ENCODE measurements around the gene ZNF469. TPM values are rescaled to one million over a fixed set of nuclear protein-coding genes. Genes with fewer than 3 reads are reported as not detected.

ZNF469 gene
- polyA plus RNA-seq, 1 donor from 2014 or later: not detected

DNA sequence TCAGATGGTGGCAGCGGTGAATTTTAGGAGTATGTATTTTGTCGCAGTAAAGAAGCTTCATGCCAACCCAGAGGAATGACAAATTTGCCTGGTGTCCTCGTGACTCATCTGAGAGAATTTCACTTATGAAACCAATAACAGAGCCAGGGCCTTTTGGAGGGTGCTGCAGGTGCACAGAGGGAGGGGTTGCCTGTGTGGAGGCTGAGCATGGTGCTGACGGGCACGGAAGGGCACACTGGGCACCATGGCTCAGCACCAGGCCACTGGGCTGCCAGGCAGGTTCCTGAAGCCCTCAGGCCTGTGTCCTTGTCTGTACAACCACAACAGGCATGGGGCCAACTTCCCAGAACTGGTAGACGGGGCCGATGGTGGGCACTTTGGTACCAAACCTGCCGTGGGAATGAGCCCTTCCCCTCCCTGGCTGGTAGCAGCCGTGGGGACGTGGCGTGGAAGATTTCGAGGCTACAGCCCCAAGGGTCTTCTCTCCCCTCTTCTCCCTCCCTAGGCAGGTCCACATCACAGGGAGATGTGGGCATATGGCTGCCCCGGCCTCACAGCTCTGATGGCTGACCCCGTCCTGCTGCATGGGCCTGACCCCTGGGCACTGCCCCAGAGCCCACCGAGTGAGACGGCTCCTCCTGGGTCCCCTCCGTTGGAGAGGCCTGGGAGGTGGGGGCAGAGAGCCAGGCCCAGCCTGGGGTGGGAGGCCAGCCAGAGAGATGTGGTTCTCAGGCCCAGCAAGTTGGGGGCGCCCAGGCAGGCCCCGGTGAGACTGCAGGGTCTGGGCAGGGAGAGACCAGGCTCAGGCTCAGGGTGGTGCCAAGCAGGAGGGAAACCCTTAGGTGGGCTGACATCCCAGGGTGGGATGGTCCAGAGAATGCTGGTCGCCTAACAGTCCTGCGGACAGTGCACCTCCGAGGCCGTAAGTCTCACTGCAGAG, 30.2 kb upstream of the ZNF469 start:
- Histone ChIP-seq H3K27me3 (ENCODE audit: insufficient read depth, low read depth, low read length) (no peaks in the 10 kb centered on the region), H3K36me3 (ENCODE audit: insufficient read depth, low read length) (no peaks in the 10 kb centered on the region), H3K79me2 (replicated peaks; ENCODE audit: insufficient read depth, low read length) (no peaks in the 10 kb centered on the region), H3K4me3 (ENCODE audit: low read length) (no peak overlapping the region), H3K4me2 (ENCODE audit: low read length) (no peak overlapping the region), H2AFZ (ENCODE audit: low read depth, low read length) (no peak overlapping the region), H3K27ac (ENCODE audit: low read length) (no peak overlapping the region), H3K9ac (ENCODE audit: low read length) (no peak overlapping the region), H3K9me2 (ENCODE audit: insufficient read depth, low read length) (no peaks in the 10 kb centered on the region), H3F3A (ENCODE audit: insufficient read depth, low read length, poor library complexity, severe bottlenecking) (no peaks in the 10 kb centered on the region), H3K9me3 (ENCODE audit: low read length) (no peaks in the 10 kb centered on the region), H4K20me1 (ENCODE audit: insufficient read depth) (no peaks in the 10 kb centered on the region)
- TF ChIP-seq EZH2 (IDR thresholded peaks at IDR 0.05; ENCODE audit: borderline replicate concordance, insufficient read depth, low read length, poor library complexity, severe bottlenecking) (no peak), SMC3 (conservative IDR thresholded peaks at IDR 0.05; ENCODE audit: poor library complexity) (no peak), RAD21 (conservative IDR thresholded peaks at IDR 0.05) (no peak), POLR2AphosphoS5 (IDR thresholded peaks at IDR 0.05) (no peak), TAF1 (IDR thresholded peaks at IDR 0.05; ENCODE audit: low read depth) (no peak), MXI1 (conservative IDR thresholded peaks at IDR 0.05; ENCODE audit: poor library complexity, severe bottlenecking) (no peak), EP300 (conservative IDR thresholded peaks at IDR 0.05; ENCODE audit: poor library complexity, severe bottlenecking) (no peak)
- TF ChIP-seq, protein P1, sequence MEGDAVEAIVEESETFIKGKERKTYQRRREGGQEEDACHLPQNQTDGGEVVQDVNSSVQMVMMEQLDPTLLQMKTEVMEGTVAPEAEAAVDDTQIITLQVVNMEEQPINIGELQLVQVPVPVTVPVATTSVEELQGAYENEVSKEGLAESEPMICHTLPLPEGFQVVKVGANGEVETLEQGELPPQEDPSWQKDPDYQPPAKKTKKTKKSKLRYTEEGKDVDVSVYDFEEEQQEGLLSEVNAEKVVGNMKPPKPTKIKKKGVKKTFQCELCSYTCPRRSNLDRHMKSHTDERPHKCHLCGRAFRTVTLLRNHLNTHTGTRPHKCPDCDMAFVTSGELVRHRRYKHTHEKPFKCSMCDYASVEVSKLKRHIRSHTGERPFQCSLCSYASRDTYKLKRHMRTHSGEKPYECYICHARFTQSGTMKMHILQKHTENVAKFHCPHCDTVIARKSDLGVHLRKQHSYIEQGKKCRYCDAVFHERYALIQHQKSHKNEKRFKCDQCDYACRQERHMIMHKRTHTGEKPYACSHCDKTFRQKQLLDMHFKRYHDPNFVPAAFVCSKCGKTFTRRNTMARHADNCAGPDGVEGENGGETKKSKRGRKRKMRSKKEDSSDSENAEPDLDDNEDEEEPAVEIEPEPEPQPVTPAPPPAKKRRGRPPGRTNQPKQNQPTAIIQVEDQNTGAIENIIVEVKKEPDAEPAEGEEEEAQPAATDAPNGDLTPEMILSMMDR (IDR thresholded peaks at IDR 0.05; ENCODE audit: poor library complexity, severe bottlenecking): no peak
- TF ChIP-seq, protein P2, sequence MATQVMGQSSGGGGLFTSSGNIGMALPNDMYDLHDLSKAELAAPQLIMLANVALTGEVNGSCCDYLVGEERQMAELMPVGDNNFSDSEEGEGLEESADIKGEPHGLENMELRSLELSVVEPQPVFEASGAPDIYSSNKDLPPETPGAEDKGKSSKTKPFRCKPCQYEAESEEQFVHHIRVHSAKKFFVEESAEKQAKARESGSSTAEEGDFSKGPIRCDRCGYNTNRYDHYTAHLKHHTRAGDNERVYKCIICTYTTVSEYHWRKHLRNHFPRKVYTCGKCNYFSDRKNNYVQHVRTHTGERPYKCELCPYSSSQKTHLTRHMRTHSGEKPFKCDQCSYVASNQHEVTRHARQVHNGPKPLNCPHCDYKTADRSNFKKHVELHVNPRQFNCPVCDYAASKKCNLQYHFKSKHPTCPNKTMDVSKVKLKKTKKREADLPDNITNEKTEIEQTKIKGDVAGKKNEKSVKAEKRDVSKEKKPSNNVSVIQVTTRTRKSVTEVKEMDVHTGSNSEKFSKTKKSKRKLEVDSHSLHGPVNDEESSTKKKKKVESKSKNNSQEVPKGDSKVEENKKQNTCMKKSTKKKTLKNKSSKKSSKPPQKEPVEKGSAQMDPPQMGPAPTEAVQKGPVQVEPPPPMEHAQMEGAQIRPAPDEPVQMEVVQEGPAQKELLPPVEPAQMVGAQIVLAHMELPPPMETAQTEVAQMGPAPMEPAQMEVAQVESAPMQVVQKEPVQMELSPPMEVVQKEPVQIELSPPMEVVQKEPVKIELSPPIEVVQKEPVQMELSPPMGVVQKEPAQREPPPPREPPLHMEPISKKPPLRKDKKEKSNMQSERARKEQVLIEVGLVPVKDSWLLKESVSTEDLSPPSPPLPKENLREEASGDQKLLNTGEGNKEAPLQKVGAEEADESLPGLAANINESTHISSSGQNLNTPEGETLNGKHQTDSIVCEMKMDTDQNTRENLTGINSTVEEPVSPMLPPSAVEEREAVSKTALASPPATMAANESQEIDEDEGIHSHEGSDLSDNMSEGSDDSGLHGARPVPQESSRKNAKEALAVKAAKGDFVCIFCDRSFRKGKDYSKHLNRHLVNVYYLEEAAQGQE (IDR thresholded peaks at IDR 0.05; ENCODE audit: borderline replicate concordance): no peak

DNA sequence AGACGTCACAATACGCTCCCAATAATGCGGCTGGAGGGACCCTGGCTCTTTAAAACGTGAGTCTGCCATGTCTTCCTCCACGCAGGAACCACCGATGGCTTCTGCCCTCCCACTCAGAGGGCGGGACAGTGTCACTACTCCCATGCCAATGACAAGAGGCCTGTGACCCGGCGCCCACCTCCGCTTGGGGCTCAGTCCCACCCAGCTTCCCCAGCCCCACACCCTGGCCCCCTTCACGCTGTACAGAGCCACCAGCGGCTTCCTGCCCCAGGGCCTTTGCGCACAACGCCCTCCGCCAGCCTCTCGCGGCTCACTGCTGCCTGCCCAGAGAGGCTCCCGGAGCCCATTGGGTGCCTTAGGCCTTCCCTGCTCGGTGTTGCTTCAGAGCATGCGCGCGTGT, 29.5 kb upstream of the ZNF469 start:
- Histone ChIP-seq H2AFZ (ENCODE audit: low read depth, low read length) (no peak overlapping the region), H3K4me2 (ENCODE audit: low read length) (no peak overlapping the region), H3K9ac (ENCODE audit: low read length) (no peak overlapping the region), H3K27ac (ENCODE audit: low read length) (no peak overlapping the region), H3K9me3 (ENCODE audit: low read length) (no peaks in the 10 kb centered on the region), H3K36me3 (ENCODE audit: insufficient read depth, low read length) (no peaks in the 10 kb centered on the region), H4K20me1 (ENCODE audit: insufficient read depth) (no peaks in the 10 kb centered on the region), H3K27me3 (ENCODE audit: insufficient read depth, low read depth, low read length) (no peaks in the 10 kb centered on the region), H3F3A (ENCODE audit: insufficient read depth, low read length, poor library complexity, severe bottlenecking) (no peaks in the 10 kb centered on the region), H3K79me2 (replicated peaks; ENCODE audit: insufficient read depth, low read length) (no peaks in the 10 kb centered on the region), H3K4me3 (ENCODE audit: low read length) (no peak overlapping the region), H3K9me2 (ENCODE audit: insufficient read depth, low read length) (no peaks in the 10 kb centered on the region)
- TF ChIP-seq, protein P2 (IDR thresholded peaks at IDR 0.05; ENCODE audit: borderline replicate concordance): no peak
- TF ChIP-seq, protein P1 (IDR thresholded peaks at IDR 0.05; ENCODE audit: poor library complexity, severe bottlenecking): no peak
- TF ChIP-seq POLR2AphosphoS5 (IDR thresholded peaks at IDR 0.05) (no peak), SMC3 (conservative IDR thresholded peaks at IDR 0.05; ENCODE audit: poor library complexity) (no peak), RAD21 (conservative IDR thresholded peaks at IDR 0.05) (no peak), TAF1 (IDR thresholded peaks at IDR 0.05; ENCODE audit: low read depth) (no peak), EZH2 (IDR thresholded peaks at IDR 0.05; ENCODE audit: borderline replicate concordance, insufficient read depth, low read length, poor library complexity, severe bottlenecking) (no peak), MXI1 (conservative IDR thresholded peaks at IDR 0.05; ENCODE audit: poor library complexity, severe bottlenecking) (no peak), EP300 (conservative IDR thresholded peaks at IDR 0.05; ENCODE audit: poor library complexity, severe bottlenecking) (no peak)

Measured in neural cell (in vitro differentiated cells).